Urinary bladder (tissue), 4 donors: ENCODE data around the gene MTFR2. TPM values are rescaled to one million over a fixed set of nuclear protein-coding genes. Genes with fewer than 3 reads are reported as not detected.

Source experiments
- DNase-seq: peaks from one replicate; pipeline ENCODE4 v3.0.0-alpha.2; 2015; ENCODE audit errors: extremely low spot score
- H3K27ac ChIP-seq: one replicate; pipeline ENCODE4 v1.5.1; 2013; ENCODE audit warnings: low read depth, mild to moderate bottlenecking, moderate library complexity
- H3K36me3 ChIP-seq: one replicate; pipeline ENCODE4 v1.6.1; 2013; ENCODE audit warnings: mild to moderate bottlenecking, moderate library complexity; ENCODE audit not compliant: insufficient read depth
- H3K4me1 ChIP-seq: one replicate; pipeline ENCODE4 v1.6.1; 2013; ENCODE audit warnings: mild to moderate bottlenecking, moderate library complexity; ENCODE audit not compliant: insufficient read depth
- H3K4me3 ChIP-seq: one replicate; pipeline ENCODE4 v1.5.1; 2013; ENCODE audit warnings: low read depth, low read length
- WGBS: extraction: QIAGEN DNeasy Blood & Tissue Kit; methylation state at CpG from one replicate; pipeline ENCODE4 v1.1.7; 2013; 5-methylcytosine and 5-hydroxymethylcytosine counted together
- polyA plus RNA-seq: library from polyadenylated mRNA; stranded (reverse); fragments of 200-250 nt; gene quantifications from one replicate; pipeline ENCODE4 v1.2.3, GENCODE V29; 2013
- total RNA-seq: library from RNA; depleted of rRNA; stranded (reverse); fragments of >200 nt; gene quantifications from one replicate; pipeline ENCODE4 v1.2.3, GENCODE V29; 2014
- donor health status: healthy with polysubstance abuse.
- donor health status: healthy.

Gene MTFR2
- total and polyA plus RNA-seq, 2 donors = 0.43 to 1.6 TPM

- Histone ChIP-seq H3K4me3 (no peak overlapping the region), H3K4me1 (no peaks in the 10 kb centered on the region), H3K27ac (no peak overlapping the region), H3K36me3 (peaks cover 1% of the 10 kb centered on the region)
- no peak for DNase-seq
Observed at GRCh38 chr6:136254851-136255466, 4.8 kb upstream of the MTFR2 start.

- no peak overlapping the region for H3K27ac ChIP-seq
- H3K4me1 ChIP-seq = no peaks in the 10 kb centered on the region
- WGBS = 69% methylated on average over 6 of the region's 6 CpGs
- no peak for DNase-seq
- no peak overlapping the region for H3K4me3 ChIP-seq
- no peaks in the 10 kb centered on the region for H3K36me3 ChIP-seq
Observed at GRCh38 chr6:136253734-136254133, 3.6 kb upstream of the MTFR2 start.

GRCh38 chr6:136252441-136252840, 2.3 kb upstream of the MTFR2 start:
- 63% methylated on average over 2 of the region's 2 CpGs for WGBS
- Histone ChIP-seq H3K4me3 (no peak overlapping the region), H3K4me1 (no peaks in the 10 kb centered on the region), H3K27ac (no peak overlapping the region), H3K36me3 (no peaks in the 10 kb centered on the region)
- no peak for DNase-seq

DNA sequence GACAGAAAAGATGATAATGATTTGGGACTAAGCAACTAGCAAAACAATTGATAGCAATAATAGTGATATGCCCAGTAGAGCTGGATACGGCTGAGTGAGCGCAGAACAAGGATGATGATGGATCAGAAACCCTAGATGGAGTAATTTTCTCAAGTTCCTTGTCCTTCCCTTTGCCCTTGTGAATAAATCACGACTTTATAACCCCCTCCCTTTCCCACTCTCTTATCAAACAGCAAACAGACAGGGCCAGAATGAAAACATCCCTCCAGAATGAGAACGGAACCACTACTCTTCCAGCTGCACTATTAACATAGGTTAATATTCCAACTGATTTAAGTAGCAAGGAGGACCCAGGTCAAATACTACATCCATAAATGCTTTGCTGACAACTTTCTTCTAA, 1.3 kb upstream of the MTFR2 start:
- WGBS = 42% methylated on average over 4 of the region's 4 CpGs
- Histone ChIP-seq H3K4me1 (no peaks in the 10 kb centered on the region), H3K27ac (no peak overlapping the region), H3K36me3 (no peaks in the 10 kb centered on the region), H3K4me3 (no peak overlapping the region)
- no peak for DNase-seq

DNA sequence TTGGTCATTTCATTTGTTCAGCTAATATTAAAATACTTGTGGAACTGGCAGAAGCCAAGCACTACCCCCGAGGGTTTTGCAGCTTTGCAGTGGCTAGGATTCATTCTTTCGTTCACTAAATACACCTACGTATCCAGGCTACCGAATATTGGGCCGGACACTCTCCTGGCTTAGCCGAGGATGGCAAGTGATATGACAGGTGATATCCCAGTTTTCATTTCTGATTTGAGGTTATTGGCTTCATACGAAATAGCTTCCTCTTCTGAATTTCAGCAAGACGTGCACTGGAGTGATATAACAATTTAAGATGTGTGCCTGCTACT, 536 bp upstream of the MTFR2 start:
- Histone ChIP-seq H3K4me3 (peak overlapping the region; percentile 58), H3K27ac (no peak overlapping the region), H3K36me3 (no peaks in the 10 kb centered on the region), H3K4me1 (no peaks in the 10 kb centered on the region)
- WGBS = 1% methylated on average over 8 of the region's 8 CpGs
- DNase-seq = no peak

DNA sequence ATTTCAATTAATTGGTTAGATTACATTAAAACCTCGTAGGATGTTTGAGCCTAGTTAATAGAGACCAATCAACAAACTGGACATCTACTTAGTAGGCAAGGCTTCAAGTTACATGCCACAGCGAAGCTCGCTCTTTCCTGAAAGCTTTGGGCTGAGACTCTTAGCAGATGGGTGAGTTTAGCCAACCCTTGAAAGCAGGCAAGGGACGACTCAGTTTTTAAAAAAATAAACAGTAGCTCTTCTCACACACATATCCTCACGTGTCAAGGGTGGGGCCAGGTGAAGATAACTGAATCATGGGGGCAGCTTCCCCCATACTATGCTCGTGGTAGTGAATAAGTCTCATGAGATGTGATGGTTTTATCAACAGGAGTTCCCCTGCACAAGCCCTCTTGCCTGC, 775 bp downstream of the MTFR2 start:
- Histone ChIP-seq H3K27ac (no peak overlapping the region), H3K4me3 (no peak overlapping the region), H3K4me1 (no peaks in the 10 kb centered on the region), H3K36me3 (no peaks in the 10 kb centered on the region)
- DNase-seq = no peak
- 17% methylated on average over 6 of the region's 6 CpGs for WGBS

- Histone ChIP-seq H3K27ac (no peak overlapping the region), H3K4me3 (no peak overlapping the region), H3K36me3 (no peaks in the 10 kb centered on the region), H3K4me1 (no peaks in the 10 kb centered on the region)
- DNase-seq = no peak
- 90% methylated on average over 5 of the region's 5 CpGs for WGBS
Observed at GRCh38 chr6:136244061-136244616, 6.0 kb downstream of the MTFR2 start.

GRCh38 chr6:136236466-136237293, 13.4 kb downstream of the MTFR2 start:
- no peaks in the 10 kb centered on the region for H3K4me1 ChIP-seq
- no peak overlapping the region for H3K4me3 ChIP-seq
- H3K36me3 ChIP-seq = no peaks in the 10 kb centered on the region
- no peak for DNase-seq
- 66% methylated on average over 9 of the region's 9 CpGs for WGBS
- no peak overlapping the region for H3K27ac ChIP-seq

GRCh38 chr6:136235233-136235564, 14.9 kb downstream of the MTFR2 start:
- no peaks in the 10 kb centered on the region for H3K36me3 ChIP-seq
- WGBS = 81% methylated on average over 4 of the region's 4 CpGs
- H3K4me1 ChIP-seq = no peaks in the 10 kb centered on the region
- H3K27ac ChIP-seq = no peak overlapping the region
- no peak overlapping the region for H3K4me3 ChIP-seq
- no peak for DNase-seq

- no peak overlapping the region for H3K27ac ChIP-seq
- no peaks in the 10 kb centered on the region for H3K4me1 ChIP-seq
- H3K36me3 ChIP-seq = no peaks in the 10 kb centered on the region
- H3K4me3 ChIP-seq = no peak overlapping the region
- DNase-seq = no peak
- 96% methylated on average over 1 of the region's 1 CpG for WGBS
Observed at GRCh38 chr6:136232701-136233100, 17.4 kb downstream of the MTFR2 start.

DNA sequence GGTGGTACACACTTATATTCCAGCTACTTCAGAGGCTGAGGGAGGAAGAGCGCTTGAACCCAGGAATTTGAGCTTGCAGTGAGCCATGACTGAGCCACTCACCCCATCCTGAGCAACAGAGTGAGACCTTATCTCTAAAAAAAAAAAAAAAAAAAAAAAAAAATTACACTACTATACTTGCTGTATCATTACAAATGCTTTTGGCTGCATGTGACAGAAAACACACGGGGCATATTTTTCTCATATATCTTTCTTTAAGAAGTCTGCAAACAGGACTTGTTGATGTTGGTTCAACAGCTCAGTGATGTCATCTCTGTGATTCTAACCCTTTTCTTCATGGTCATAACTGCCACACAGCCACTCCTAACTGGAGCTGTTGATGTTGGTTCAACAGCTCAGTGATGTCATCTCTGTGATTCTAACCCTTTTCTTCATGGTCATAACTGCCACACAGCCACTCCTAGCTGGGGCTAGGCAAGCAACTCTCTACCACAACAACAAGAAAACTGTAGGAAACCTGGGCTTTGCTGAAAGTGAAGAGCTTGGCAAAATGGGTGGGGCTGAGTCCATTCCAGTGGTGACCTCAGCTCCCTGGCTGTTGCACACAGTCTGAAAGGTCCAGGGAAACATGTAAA, 19.8 kb downstream of the MTFR2 start:
- WGBS = 91% methylated on average over 2 of the region's 2 CpGs

DNA sequence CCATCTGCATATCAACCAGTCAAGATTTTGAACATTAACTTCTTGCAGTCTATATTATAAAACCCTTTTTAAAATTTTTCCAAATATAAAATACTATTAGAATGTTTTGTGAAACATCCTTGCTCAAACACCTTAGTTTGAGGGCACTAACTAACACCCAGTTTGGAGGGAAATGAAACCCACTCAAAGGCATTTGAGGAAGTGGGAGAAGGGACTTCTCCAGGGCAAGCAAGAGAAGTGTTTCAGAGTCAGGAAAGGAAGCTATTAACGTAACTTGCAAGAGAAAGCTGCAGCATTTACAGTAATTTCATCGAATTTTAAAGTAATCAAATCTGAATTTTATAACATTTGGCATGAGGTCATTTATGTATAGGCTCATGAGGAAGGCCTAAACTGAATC, 21.3 kb downstream of the MTFR2 start:
- Histone ChIP-seq H3K4me1 (no peaks in the 10 kb centered on the region), H3K4me3 (no peak overlapping the region), H3K27ac (no peak overlapping the region), H3K36me3 (no peaks in the 10 kb centered on the region)
- WGBS = 69% methylated on average over 2 of the region's 2 CpGs
- DNase-seq = no peak

More for the DNA sequence above, 19.8 kb downstream of the MTFR2 start:
- H3K4me1 ChIP-seq = no peaks in the 10 kb centered on the region
- no peak overlapping the region for H3K4me3 ChIP-seq
- H3K27ac ChIP-seq = no peak overlapping the region
- no peak for DNase-seq
- H3K36me3 ChIP-seq = no peaks in the 10 kb centered on the region

DNA sequence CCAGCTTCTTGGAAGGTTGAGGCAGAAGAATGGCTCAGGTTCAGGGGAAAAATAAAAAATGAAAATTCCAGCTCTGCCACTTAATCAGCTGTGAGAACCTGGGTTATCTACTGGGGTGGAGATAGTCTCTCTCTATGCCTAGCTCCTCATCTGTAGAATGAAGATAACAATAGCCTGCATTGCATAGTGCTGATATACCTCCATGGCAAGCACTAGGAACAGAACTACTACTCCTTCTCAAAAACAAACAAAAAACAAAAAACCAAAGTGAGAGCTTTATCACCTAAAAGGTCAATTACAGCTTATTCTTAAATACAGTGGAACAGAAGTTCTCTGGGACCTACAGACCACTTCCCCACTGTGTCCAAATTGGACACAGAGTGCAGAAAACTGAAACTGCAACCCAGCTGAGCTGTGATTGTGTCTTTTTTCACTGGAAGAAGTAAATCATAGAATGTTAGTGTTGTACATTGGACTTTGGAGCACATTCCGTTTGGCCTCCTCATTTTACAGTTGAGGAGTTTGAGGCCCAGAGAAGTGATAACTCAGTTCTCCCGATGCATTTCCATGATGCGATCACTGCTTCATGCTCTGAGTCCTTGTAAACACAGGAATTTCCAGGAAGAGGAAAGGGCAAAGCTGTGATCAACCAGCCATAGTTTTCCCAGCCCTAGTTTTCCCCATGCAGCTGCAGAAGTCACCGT, 23.3 kb downstream of the MTFR2 start:
- no peaks in the 10 kb centered on the region for H3K4me1 ChIP-seq
- H3K36me3 ChIP-seq = no peaks in the 10 kb centered on the region
- H3K27ac ChIP-seq = no peak overlapping the region
- no peak for DNase-seq
- H3K4me3 ChIP-seq = no peak overlapping the region
- WGBS = 83% methylated on average over 4 of the region's 4 CpGs
